GM21619 (cell line): Measurements from ENCODE around the gene MBTPS2.
"Not testable (repeated sequence)": the region's sequence is repeated elsewhere in the genome, so short reads cannot be mapped to it uniquely, and the experiment has no call there.

Experiments
- ATAC-seq: cut with Tn5 transposase; IDR thresholded peaks from one replicate; pipeline ENCODE4 v1.9.1; 2021; ENCODE audit not compliant: unreplicated experiment

Gene MBTPS2

GRCh38 chrX:21839334-21840192 is at the start of gene MBTPS2:
Gene MBTPS2, plus strand, starts transcription at chrX:21839617. Its CDS starts 118 bp downstream, at chrX:21839735.
- ATAC-seq, result peak; percentile 87

GRCh38 chrX:21798677-21799219 is 40.7 kb upstream of the MBTPS2 start:
- peak; percentile 66 for ATAC-seq

GRCh38 chrX:21799767-21800166 is 39.6 kb upstream of the MBTPS2 start:
- no peak for ATAC-seq

- ATAC-seq, result no peak
Observed at GRCh38 chrX:21800344-21800770, 39.1 kb upstream of the MBTPS2 start.

GRCh38 chrX:21802054-21802670 is 37.3 kb upstream of the MBTPS2 start:
- ATAC-seq, result no peak

GRCh38 chrX:21802839-21803238 is 36.6 kb upstream of the MBTPS2 start:
- no peak for ATAC-seq

- no peak for ATAC-seq
Observed at GRCh38 chrX:21806691-21807090, 32.7 kb upstream of the MBTPS2 start.

- ATAC-seq, result no peak
Observed at GRCh38 chrX:21811832-21812231, 27.6 kb upstream of the MBTPS2 start.

GRCh38 chrX:21812628-21813027 is 26.8 kb upstream of the MBTPS2 start:
- ATAC-seq, result no peak

- ATAC-seq, result no peak
Observed at GRCh38 chrX:21813612-21814368, 25.6 kb upstream of the MBTPS2 start.

- no peak for ATAC-seq
Observed at GRCh38 chrX:21816136-21816535, 23.3 kb upstream of the MBTPS2 start.

- ATAC-seq, result not testable (repeated sequence)
Observed at GRCh38 chrX:21820170-21820569, 19.2 kb upstream of the MBTPS2 start.

- no peak for ATAC-seq
Observed at GRCh38 chrX:21821875-21822274, 17.5 kb upstream of the MBTPS2 start.

- no peak for ATAC-seq
Observed at GRCh38 chrX:21831496-21831895, 7.9 kb upstream of the MBTPS2 start.

- ATAC-seq, result no peak
Observed at GRCh38 chrX:21837056-21837455, 2.4 kb upstream of the MBTPS2 start.

- no peak for ATAC-seq
Observed at GRCh38 chrX:21838937-21839333, 482 bp upstream of the MBTPS2 start.

- no peak for ATAC-seq
Observed at GRCh38 chrX:21840193-21840545, 752 bp downstream of the MBTPS2 start.

- ATAC-seq, result no peak
Observed at GRCh38 chrX:21843179-21843578, 3.8 kb downstream of the MBTPS2 start.

GRCh38 chrX:21845096-21845495 is 5.7 kb downstream of the MBTPS2 start:
- no peak for ATAC-seq

- no peak for ATAC-seq
Observed at GRCh38 chrX:21847342-21847741, 7.9 kb downstream of the MBTPS2 start.

GRCh38 chrX:21853578-21853977 is 14.2 kb downstream of the MBTPS2 start:
- no peak for ATAC-seq
